H1 (cell line): ENCODE measurements around the gene DNAJC17. TPM values are rescaled to one million over a fixed set of nuclear protein-coding genes. Genes with fewer than 3 reads are reported as not detected.

Experiments used
- CEBPB ChIP-seq: IDR thresholded peaks from 2 replicates; pipeline ENCODE4 v1.6.1; 2012; ENCODE audit warnings: low read depth, low read length
- CTBP2 ChIP-seq: IDR thresholded peaks from 2 replicates; pipeline ENCODE4 v1.7.0; 2011; ENCODE audit warnings: borderline replicate concordance, mild to moderate bottlenecking, moderate library complexity, mixed read lengths, low read length; ENCODE audit not compliant: insufficient read depth, insufficient read length
- EP300 ChIP-seq, 2 experiments: IDR thresholded peaks; 1 replicate in 1 of 2; 2 replicates in 1 of 2; pipeline ENCODE4 v1.6.1; 2011 to 2012; ENCODE audit warnings: low read depth in 2 of 2, low read length in 2 of 2, mild to moderate bottlenecking in 2 of 2, borderline replicate concordance in 1 of 2, inconsistent platforms in 1 of 2, moderate library complexity in 1 of 2
- NANOG ChIP-seq: IDR thresholded peaks from 2 replicates; pipeline ENCODE4 v1.6.1; 2011; ENCODE audit warnings: low read length, low read depth, mild to moderate bottlenecking, inconsistent platforms; ENCODE audit not compliant: insufficient read depth, poor library complexity, severe bottlenecking
- NRF1 ChIP-seq: IDR thresholded peaks from 2 replicates; pipeline ENCODE4 v1.6.1; 2011; ENCODE audit warnings: mild to moderate bottlenecking, low read depth, low read length, improper control_type of control experiment
- YY1 ChIP-seq: IDR thresholded peaks from 2 replicates; pipeline ENCODE4 v1.6.1; 2011; ENCODE audit warnings: low read depth, mild to moderate bottlenecking, low read length
- polyA plus RNA-seq, 7 experiments: library from polyadenylated mRNA; depleted of rRNA in 3 of 7; stranded (reverse) in 5 of 7; unstranded in 2 of 7; fragments of >200 nt in 5 of 7; fragments of 200-250 nt in 2 of 7; gene quantifications; 1 replicate in 5 of 7; 2 replicates in 1 of 7; 4 replicates in 1 of 7; pipeline versions ENCODE4 v1.2.1 to v1.2.3, GENCODE V29; 2011 to 2013; ENCODE audit warnings: missing spikeins in 2 of 7, mixed read lengths in 2 of 7
- total RNA-seq: library from RNA; stranded (reverse); fragmentation: NEBNext Ultra II Directional; extraction: Animal tissue kit (Norgen Biotek cat#: 25700); gene quantifications from 2 replicates; pipeline ENCODE4 v1.2.1, GENCODE V29; 2021
- TF ChIP-seq, protein P1 (sequence below): IDR thresholded peaks from 2 replicates; pipeline ENCODE4 v1.6.1; 2011; ENCODE audit warnings: low read length, improper control_type of control experiment
- TF ChIP-seq, protein P2 (sequence below): IDR thresholded peaks from 2 replicates; pipeline ENCODE4 v1.6.1; 2012; ENCODE audit warnings: inconsistent platforms

Gene DNAJC17
- total and polyA plus RNA-seq, 2 of the 8 experiments (the other 6 are each of a cell fraction or from before 2014, with no cell fraction given) = 39.5 to 45.4 TPM

DNA sequence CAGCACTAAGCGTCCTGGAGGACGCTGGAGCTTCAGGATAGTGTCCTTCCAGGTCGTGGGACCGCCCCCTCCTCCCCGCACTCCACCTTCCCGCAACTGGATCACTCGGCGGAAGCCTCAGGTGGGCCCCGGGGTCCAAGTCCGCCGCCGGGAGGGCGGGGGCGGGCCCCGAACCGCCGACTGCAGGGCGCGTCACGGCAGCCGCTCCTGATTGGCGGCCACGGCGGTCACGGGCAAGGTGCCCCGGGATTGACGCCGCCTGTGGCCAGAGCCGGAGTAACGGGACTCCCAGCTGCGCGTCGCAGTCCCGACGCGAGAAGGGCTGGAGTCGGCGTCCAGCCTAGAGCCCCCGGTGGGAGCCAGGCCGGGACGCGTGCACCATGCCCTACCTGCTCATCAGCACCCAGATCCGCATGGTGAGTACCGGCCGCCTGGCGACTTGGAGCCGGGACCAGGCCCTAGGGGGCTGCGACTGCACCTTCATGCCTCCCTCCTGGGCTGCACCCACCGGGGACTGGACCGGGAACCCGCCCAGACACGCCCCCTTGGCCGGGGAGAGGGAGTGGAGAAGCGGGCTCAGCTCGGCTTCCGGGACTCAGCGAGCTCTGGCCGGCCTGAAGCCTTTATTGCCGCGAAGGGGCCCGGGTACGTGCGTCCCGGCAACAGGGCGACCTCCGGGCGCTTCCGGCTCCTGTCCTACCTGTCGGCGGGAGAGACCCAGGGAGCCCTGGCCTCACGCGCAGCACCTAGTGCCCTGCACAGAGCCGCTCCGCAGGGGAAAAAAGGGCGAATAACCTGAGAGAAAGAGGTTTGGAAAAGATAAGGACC lies 43.3 kb downstream of the DNAJC17 start, which contains the start of gene GCHFR (continued):
- TF ChIP-seq NANOG = no peak
- no peak for TF ChIP-seq YY1
- TF ChIP-seq, protein P1, sequence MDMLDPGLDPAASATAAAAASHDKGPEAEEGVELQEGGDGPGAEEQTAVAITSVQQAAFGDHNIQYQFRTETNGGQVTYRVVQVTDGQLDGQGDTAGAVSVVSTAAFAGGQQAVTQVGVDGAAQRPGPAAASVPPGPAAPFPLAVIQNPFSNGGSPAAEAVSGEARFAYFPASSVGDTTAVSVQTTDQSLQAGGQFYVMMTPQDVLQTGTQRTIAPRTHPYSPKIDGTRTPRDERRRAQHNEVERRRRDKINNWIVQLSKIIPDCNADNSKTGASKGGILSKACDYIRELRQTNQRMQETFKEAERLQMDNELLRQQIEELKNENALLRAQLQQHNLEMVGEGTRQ = no peak; the same call in 1 of the 2 replicates
- no peak for TF ChIP-seq NRF1
- TF ChIP-seq, protein P2, sequence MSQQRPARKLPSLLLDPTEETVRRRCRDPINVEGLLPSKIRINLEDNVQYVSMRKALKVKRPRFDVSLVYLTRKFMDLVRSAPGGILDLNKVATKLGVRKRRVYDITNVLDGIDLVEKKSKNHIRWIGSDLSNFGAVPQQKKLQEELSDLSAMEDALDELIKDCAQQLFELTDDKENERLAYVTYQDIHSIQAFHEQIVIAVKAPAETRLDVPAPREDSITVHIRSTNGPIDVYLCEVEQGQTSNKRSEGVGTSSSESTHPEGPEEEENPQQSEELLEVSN = no peak; the same call in 1 of the 2 replicates
- TF ChIP-seq CTBP2 = no peak
- TF ChIP-seq EP300 (IDR thresholded peaks at IDR 0.05; ENCODE audit: borderline replicate concordance in 1 of 2, low read depth in 2 of 2, low read length in 2 of 2) = no peak
- TF ChIP-seq CEBPB = no peak
